H1 (cell line): ENCODE data around the gene SHANK1. TPM values are rescaled to one million over a fixed set of nuclear protein-coding genes. Genes with fewer than 3 reads are reported as not detected.

ENCODE experiments used
- CTCF ChIA-PET: fragments of 300-600 bp; sonication (Branson Sonifier 250); formaldehyde crosslinking; loops from one replicate; lab custom pipeline; 2021; ENCODE audit not compliant: partially characterized antibody; lab: Charles Lee
- POLR2A ChIA-PET: fragments of 300-600 bp; sonication (Branson Sonifier 250); formaldehyde crosslinking; loops from one replicate; lab custom pipeline; 2021; ENCODE audit warnings: inconsistent platforms; ENCODE audit not compliant: partially characterized antibody; lab: Charles Lee
- DNase-seq, 2 experiments: peaks; one replicate each; pipeline versions ENCODE4 v3.0.0 to v3.0.0-alpha.2; 2010 to 2022; ENCODE audit warnings: low spot score in 2 of 2, low read depth in 1 of 2, mixed read lengths in 1 of 2
- FAIRE-seq: peaks from 2 replicates; lab custom pipeline; 2011; peaks lifted over from hg19 to GRCh38; lab: Jason Lieb, UNC
- H2AFZ ChIP-seq: 2 replicates; pipeline ENCODE4 v1.8.1; 2012; ENCODE audit warnings: low read length, inconsistent platforms
- H2AK5ac ChIP-seq: 2 replicates; pipeline ENCODE4 v1.6.1; 2013; ENCODE audit warnings: low read depth, low read length
- H2BK120ac ChIP-seq: replicated peaks from 2 replicates; pipeline ENCODE3; 2013; ENCODE audit warnings: low read depth, low read length, inconsistent platforms
- H2BK12ac ChIP-seq: 2 replicates; pipeline ENCODE4 v1.6.1; 2013; ENCODE audit warnings: low read depth, low read length
- H2BK15ac ChIP-seq: 2 replicates; pipeline ENCODE4 v1.6.1; 2013; ENCODE audit warnings: low read length
- H2BK20ac ChIP-seq: 2 replicates; pipeline ENCODE4 v1.6.1; 2013; ENCODE audit warnings: low read length
- H2BK5ac ChIP-seq: 2 replicates; pipeline ENCODE4 v1.6.1; 2013; ENCODE audit warnings: low read depth, low read length
- H3K14ac ChIP-seq: 2 replicates; pipeline ENCODE4 v1.6.1; 2013; ENCODE audit warnings: inconsistent platforms; ENCODE audit not compliant: insufficient read length
- H3K18ac ChIP-seq: 2 replicates; pipeline ENCODE4 v1.6.1; 2013; ENCODE audit warnings: low read length; ENCODE audit errors: extremely low read depth
- H3K23ac ChIP-seq: 2 replicates; pipeline ENCODE4 v1.6.1; 2013; ENCODE audit warnings: inconsistent platforms; ENCODE audit not compliant: insufficient read length
- H3K23me2 ChIP-seq: 2 replicates; pipeline ENCODE4 v1.6.1; 2013; ENCODE audit warnings: low read depth, low read length
- H3K27ac ChIP-seq: 2 replicates; pipeline ENCODE4 v1.6.1; 2011; ENCODE audit warnings: low read depth, low read length, inconsistent platforms
- H3K27me3 ChIP-seq, 4 experiments: replicated peaks in 1 of 4; 1 replicate in 1 of 4; 2 replicates in 3 of 4; pipeline versions ENCODE4 v1.6.1 to v1.8.1; 2011 to 2013; ENCODE audit warnings: low read length in 3 of 4, mild to moderate bottlenecking in 3 of 4, inconsistent platforms in 2 of 4, mixed read lengths in 2 of 4, moderate library complexity in 1 of 4; ENCODE audit not compliant: control insufficient read depth in 3 of 4, insufficient read depth in 3 of 4; ENCODE audit errors: extremely low read depth in 1 of 4
- H3K36me3 ChIP-seq, 4 experiments: 2 replicates each; pipeline versions ENCODE4 v1.6.1 to v1.8.1; 2011 to 2013; ENCODE audit warnings: mild to moderate bottlenecking in 4 of 4, low read length in 3 of 4, moderate library complexity in 2 of 4, control low read depth in 1 of 4, inconsistent platforms in 1 of 4; ENCODE audit not compliant: insufficient read depth in 4 of 4, control insufficient read depth in 2 of 4
- H3K4ac ChIP-seq: replicated peaks from 2 replicates; pipeline ENCODE3; 2013; ENCODE audit warnings: low read length, low read depth, mixed read lengths, inconsistent platforms; ENCODE audit not compliant: insufficient read length
- H3K4me1 ChIP-seq, 4 experiments: replicated peaks in 1 of 4; 1 replicate in 1 of 4; 2 replicates in 3 of 4; pipeline versions ENCODE4 v1.6.1 to v1.8.1; 2011 to 2013; ENCODE audit warnings: low read length in 3 of 4, inconsistent platforms in 2 of 4, mixed read lengths in 1 of 4; ENCODE audit not compliant: insufficient read depth in 4 of 4, control insufficient read depth in 3 of 4
- H3K4me2 ChIP-seq, 2 experiments: 2 replicates each; pipeline versions ENCODE4 v1.6.1 to v1.8.1; 2011 to 2013; ENCODE audit warnings: low read depth in 2 of 2, low read length in 2 of 2, control low read depth in 1 of 2, inconsistent platforms in 1 of 2, mild to moderate bottlenecking in 1 of 2; ENCODE audit not compliant: insufficient read depth in 1 of 2
- H3K4me3 ChIP-seq, 4 experiments: fragments of 200-600, 300-600 bp in 1 of 4; sonication (generic), shearing (Covaris generic), sonication (Bioruptor Twin) in 1 of 4; 2 replicates each; pipeline versions ENCODE4 v1.5.1 to v1.8.1; 2011 to 2016; ENCODE audit warnings: low read length in 4 of 4, low read depth in 3 of 4, control low read depth in 2 of 4, inconsistent platforms in 2 of 4, mild to moderate bottlenecking in 2 of 4, mixed read lengths in 1 of 4, moderate library complexity in 1 of 4; ENCODE audit not compliant: insufficient read depth in 2 of 4; ENCODE audit errors: extremely low read depth in 1 of 4
- H3K56ac ChIP-seq: replicated peaks from 2 replicates; pipeline ENCODE3; 2013; ENCODE audit warnings: low read depth, mild to moderate bottlenecking, mixed read lengths, low read length, inconsistent platforms; ENCODE audit not compliant: insufficient read length
- H3K79me1 ChIP-seq: 2 replicates; pipeline ENCODE4 v1.6.1; 2013; ENCODE audit warnings: low read depth, low read length, control low read depth
- H3K79me2 ChIP-seq, 2 experiments: 2 replicates each; pipeline versions ENCODE4 v1.6.1 to v1.8.1; 2012 to 2013; ENCODE audit warnings: low read length in 2 of 2, mild to moderate bottlenecking in 2 of 2, inconsistent platforms in 1 of 2; ENCODE audit not compliant: insufficient read depth in 2 of 2, control insufficient read depth in 1 of 2
- H3K9ac ChIP-seq, 4 experiments: replicated peaks in 1 of 4; 1 replicate in 1 of 4; 2 replicates in 3 of 4; pipeline versions ENCODE4 v1.6.1 to v1.8.1; 2011 to 2013; ENCODE audit warnings: low read depth in 3 of 4, low read length in 3 of 4, control low read depth in 2 of 4, mild to moderate bottlenecking in 2 of 4, moderate library complexity in 2 of 4, inconsistent platforms in 1 of 4; ENCODE audit errors: extremely low read depth in 1 of 4
- H3K9me3 ChIP-seq, 2 experiments: 2 replicates each; pipeline versions ENCODE4 v1.6.1 to v1.8.1; 2012 to 2013; ENCODE audit warnings: mild to moderate bottlenecking in 2 of 2, moderate library complexity in 2 of 2, control low read depth in 1 of 2, inconsistent platforms in 1 of 2, low read depth in 1 of 2, low read length in 1 of 2, mixed read lengths in 1 of 2; ENCODE audit not compliant: insufficient read depth in 2 of 2
- H4K20me1 ChIP-seq, 2 experiments: replicated peaks in 1 of 2; 2 replicates each; pipeline versions ENCODE3 to v1.8.1; 2011 to 2013; ENCODE audit warnings: inconsistent platforms in 2 of 2, low read length in 2 of 2, mild to moderate bottlenecking in 1 of 2; ENCODE audit not compliant: insufficient read depth in 2 of 2, control insufficient read depth in 1 of 2
- H4K5ac ChIP-seq: 2 replicates; pipeline ENCODE4 v1.6.1; 2013; ENCODE audit warnings: low read length, low read depth, mixed read lengths, inconsistent platforms; ENCODE audit not compliant: insufficient read length
- H4K8ac ChIP-seq: 2 replicates; pipeline ENCODE4 v1.8.0; 2013; ENCODE audit warnings: mild to moderate bottlenecking, moderate library complexity, low read length, inconsistent platforms; ENCODE audit not compliant: insufficient read depth; ENCODE audit errors: extremely low read depth
- H4K91ac ChIP-seq: replicated peaks from 2 replicates; pipeline ENCODE3; 2013; ENCODE audit warnings: low read length, mixed read lengths, inconsistent platforms; ENCODE audit not compliant: insufficient read length
- CTCF ChIP-seq, 3 experiments: IDR thresholded peaks; 1 replicate in 2 of 3; 2 replicates in 1 of 3; pipeline versions ENCODE4 v1.5.1 to v1.6.1; 2011; ENCODE audit warnings: low read length in 3 of 3, mild to moderate bottlenecking in 3 of 3, inconsistent platforms in 2 of 3, low read depth in 1 of 3, moderate library complexity in 1 of 3; ENCODE audit not compliant: insufficient read depth in 1 of 3; ENCODE audit errors: control extremely low read depth in 1 of 3
- EZH2 ChIP-seq: fragments of 200-600 bp; sonication (generic); IDR thresholded peaks from 2 replicates; pipeline ENCODE4 v1.7.1; 2012; ENCODE audit warnings: low read depth, mild to moderate bottlenecking, moderate library complexity, low read length, inconsistent platforms; ENCODE audit not compliant: severe bottlenecking
- KDM1A ChIP-seq: fragments of 200-600, 300-600 bp; sonication (generic); IDR thresholded peaks from 2 replicates; pipeline ENCODE4 v1.7.1; 2016; ENCODE audit warnings: mild to moderate bottlenecking, low read length, borderline replicate concordance
- MAX ChIP-seq: IDR thresholded peaks from 2 replicates; pipeline ENCODE4 v1.6.1; 2012; ENCODE audit warnings: inconsistent platforms
- RXRA ChIP-seq: IDR thresholded peaks from 2 replicates; pipeline ENCODE4 v1.6.1; 2011; ENCODE audit warnings: low read depth, mild to moderate bottlenecking, low read length, moderate library complexity; ENCODE audit not compliant: insufficient read depth
- whole genome bisulfite sequencing, 2 experiments: shearing (Covaris generic) in 1 of 2; methylation state at CpG; one replicate each; pipeline versions ENCODE4 v1.1.6 to v1.1.7; 2013 to 2015; ENCODE audit warnings: low lambda C conversion rate in 2 of 2, mixed read lengths in 2 of 2, inconsistent platforms in 1 of 2, low coverage in 1 of 2, missing lambda C conversion rate in 1 of 2; ENCODE audit not compliant: insufficient replicate concordance in 2 of 2, insufficient coverage in 1 of 2, insufficient read length in 1 of 2; ENCODE audit errors: extremely low coverage in 1 of 2, missing lambda C conversion rate in 1 of 2; 5-methylcytosine and 5-hydroxymethylcytosine counted together
- polyA plus RNA-seq, 7 experiments: library from polyadenylated mRNA; depleted of rRNA in 3 of 7; stranded (reverse) in 5 of 7; unstranded in 2 of 7; fragments of >200 nt in 5 of 7; fragments of 200-250 nt in 2 of 7; gene quantifications; 1 replicate in 5 of 7; 2 replicates in 1 of 7; 4 replicates in 1 of 7; pipeline versions ENCODE4 v1.2.1 to v1.2.3, GENCODE V29; 2011 to 2013; ENCODE audit warnings: missing spikeins in 2 of 7, mixed read lengths in 2 of 7
- total RNA-seq: library from RNA; stranded (reverse); fragmentation: NEBNext Ultra II Directional; extraction: Animal tissue kit (Norgen Biotek cat#: 25700); gene quantifications from 2 replicates; pipeline ENCODE4 v1.2.1, GENCODE V29; 2021

The SHANK1 gene
- total and polyA plus RNA-seq, 2 of the 8 experiments (the other 6 are each of a cell fraction or from before 2014, with no cell fraction given): 1.1 to 3.7 TPM

GRCh38 chr19:50624949-50625600 lies 94.5 kb downstream of the SHANK1 start:
- H3K9ac ChIP-seq: no peak overlapping the region
- no peak overlapping the region for H2BK5ac ChIP-seq
- H4K20me1 ChIP-seq: no peaks in the 10 kb centered on the region
- H4K8ac ChIP-seq: no peak overlapping the region
- 0 out of 7 replicates have a peak, but pooled peaks cover 0 to 4% (median 0%) of the 10 kb centered on the region in 4 experiments for H3K4me1 ChIP-seq
- no peak overlapping the region for H3K18ac ChIP-seq
- H3K4me2 ChIP-seq: no peak overlapping the region
- no peak overlapping the region for H3K27ac ChIP-seq
- no peak overlapping the region for H3K4ac ChIP-seq
- H3K36me3 ChIP-seq: no peaks in the 10 kb centered on the region
- no peaks in the 10 kb centered on the region for H3K79me2 ChIP-seq
- H2BK20ac ChIP-seq: no peak overlapping the region
- no peak overlapping the region for H3K23ac ChIP-seq
- WGBS, 2 experiments: 89% methylated on average over 36 of the region's 44 CpGs; no CpG with 5 or more reads in 1 of the 2 experiments
- no peak overlapping the region for H2AK5ac ChIP-seq
- no peaks in the 10 kb centered on the region for H3K27me3 ChIP-seq
- no peak overlapping the region for H2BK15ac ChIP-seq
- H3K14ac ChIP-seq: no peak overlapping the region
- POLR2A ChIA-PET: no interaction called here
- TF ChIP-seq RXRA (no peak), KDM1A (no peak), CTCF (IDR thresholded peaks at IDR 0.05; ENCODE audit: control extremely low read depth in 1 of 3, insufficient read depth in 1 of 3, low read depth in 1 of 3, low read length in 3 of 3) (no peak), MAX (no peak), EZH2 (no peak)
- no peaks in the 10 kb centered on the region for H3K9me3 ChIP-seq
- H3K23me2 ChIP-seq: no peaks in the 10 kb centered on the region
- H4K91ac ChIP-seq: no peak overlapping the region
- CTCF ChIA-PET: interaction anchor here (0.6 kb wide), 1 partner anchor 164 kb away, joined by 3 read pairs; no protein-coding TSS in a partner anchor
- no peak overlapping the region for H3K56ac ChIP-seq
- DNase-seq: no peak
- no peak for FAIRE-seq
- H2AFZ ChIP-seq: no peak overlapping the region
- H2BK120ac ChIP-seq: no peak overlapping the region
- no peak overlapping the region for H4K5ac ChIP-seq
- no peak overlapping the region for H3K4me3 ChIP-seq
- no peaks in the 10 kb centered on the region for H3K79me1 ChIP-seq
- H2BK12ac ChIP-seq: no peak overlapping the region
